ENCODE results near the gene ASAP3.
A peak's percentile ranks its signal among the peaks of the same experiment; 100 is the strongest.

Gene ASAP3

DNA sequence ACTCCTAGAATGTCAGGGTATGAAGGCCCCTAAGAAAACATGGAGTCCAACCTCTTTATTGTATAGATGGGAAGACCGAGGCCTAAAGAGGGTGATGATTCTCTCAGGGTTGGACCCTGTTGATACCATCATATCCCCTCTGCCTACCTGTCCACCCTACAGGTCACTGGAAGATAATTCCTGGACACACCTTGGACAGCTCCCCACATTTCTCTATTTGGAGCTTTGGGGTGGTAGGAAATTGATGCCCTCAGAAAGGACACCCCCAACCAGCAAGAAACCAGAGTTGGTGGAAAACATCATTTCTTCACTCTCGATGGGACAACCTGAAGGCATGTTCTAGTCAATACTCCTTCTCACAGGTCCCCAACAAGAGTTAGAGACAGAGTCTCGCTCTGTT is 56.4 kb downstream of the ASAP3 start:
- TF ChIP-seq FOXP2 (optimal IDR thresholded peaks at IDR 0.05; ENCODE audit: borderline replicate concordance, extremely low read depth, extremely low read length, insufficient read depth) (no peak), TAF1 (IDR thresholded peaks at IDR 0.05; ENCODE audit: borderline replicate concordance, insufficient read depth, low read length) (no peak), POLR2AphosphoS5 (IDR thresholded peaks at IDR 0.05; ENCODE audit: low read depth, low read length) (no peak)
- TF ChIP-seq, protein P1, sequence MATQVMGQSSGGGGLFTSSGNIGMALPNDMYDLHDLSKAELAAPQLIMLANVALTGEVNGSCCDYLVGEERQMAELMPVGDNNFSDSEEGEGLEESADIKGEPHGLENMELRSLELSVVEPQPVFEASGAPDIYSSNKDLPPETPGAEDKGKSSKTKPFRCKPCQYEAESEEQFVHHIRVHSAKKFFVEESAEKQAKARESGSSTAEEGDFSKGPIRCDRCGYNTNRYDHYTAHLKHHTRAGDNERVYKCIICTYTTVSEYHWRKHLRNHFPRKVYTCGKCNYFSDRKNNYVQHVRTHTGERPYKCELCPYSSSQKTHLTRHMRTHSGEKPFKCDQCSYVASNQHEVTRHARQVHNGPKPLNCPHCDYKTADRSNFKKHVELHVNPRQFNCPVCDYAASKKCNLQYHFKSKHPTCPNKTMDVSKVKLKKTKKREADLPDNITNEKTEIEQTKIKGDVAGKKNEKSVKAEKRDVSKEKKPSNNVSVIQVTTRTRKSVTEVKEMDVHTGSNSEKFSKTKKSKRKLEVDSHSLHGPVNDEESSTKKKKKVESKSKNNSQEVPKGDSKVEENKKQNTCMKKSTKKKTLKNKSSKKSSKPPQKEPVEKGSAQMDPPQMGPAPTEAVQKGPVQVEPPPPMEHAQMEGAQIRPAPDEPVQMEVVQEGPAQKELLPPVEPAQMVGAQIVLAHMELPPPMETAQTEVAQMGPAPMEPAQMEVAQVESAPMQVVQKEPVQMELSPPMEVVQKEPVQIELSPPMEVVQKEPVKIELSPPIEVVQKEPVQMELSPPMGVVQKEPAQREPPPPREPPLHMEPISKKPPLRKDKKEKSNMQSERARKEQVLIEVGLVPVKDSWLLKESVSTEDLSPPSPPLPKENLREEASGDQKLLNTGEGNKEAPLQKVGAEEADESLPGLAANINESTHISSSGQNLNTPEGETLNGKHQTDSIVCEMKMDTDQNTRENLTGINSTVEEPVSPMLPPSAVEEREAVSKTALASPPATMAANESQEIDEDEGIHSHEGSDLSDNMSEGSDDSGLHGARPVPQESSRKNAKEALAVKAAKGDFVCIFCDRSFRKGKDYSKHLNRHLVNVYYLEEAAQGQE (IDR thresholded peaks at IDR 0.05; ENCODE audit: insufficient read depth in 1 of 2, low read depth in 2 of 2, low read length in 2 of 2) = peak in 1 of 2 experiments; percentile 82; a peak in 2 of 4 replicates

DNA sequence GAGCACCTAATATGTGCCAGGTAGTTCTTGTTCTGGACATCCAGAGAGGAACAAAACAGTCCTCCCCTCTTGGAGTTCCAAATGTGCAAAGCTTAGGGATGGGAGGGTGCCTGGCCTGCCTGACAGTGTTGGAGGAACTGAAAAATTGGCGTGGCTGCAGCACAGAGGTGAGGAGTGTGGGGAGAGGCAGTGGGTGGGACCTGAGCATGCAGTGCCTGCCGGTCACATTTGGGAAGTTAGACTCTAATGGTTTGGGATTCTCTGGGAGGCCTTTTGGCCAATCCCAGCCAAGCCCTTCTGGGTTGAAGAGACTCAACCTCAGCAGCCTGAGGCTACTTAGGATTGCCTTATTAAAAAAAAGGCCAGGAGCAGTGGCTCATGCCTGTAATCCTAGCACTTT is 57.2 kb downstream of the ASAP3 start:
- no peak for TF ChIP-seq SIN3A (IDR thresholded peaks at IDR 0.05; ENCODE audit: borderline replicate concordance, insufficient read depth, low read length)
- TF ChIP-seq FOXP2 (optimal IDR thresholded peaks at IDR 0.05; ENCODE audit: borderline replicate concordance, extremely low read depth, extremely low read length, insufficient read depth) = no peak
- TF ChIP-seq TAF1 (IDR thresholded peaks at IDR 0.05; ENCODE audit: borderline replicate concordance, insufficient read depth, low read length) = no peak
- no peak for TF ChIP-seq POLR2AphosphoS5 (IDR thresholded peaks at IDR 0.05; ENCODE audit: low read depth, low read length)
- TF ChIP-seq, protein P1 (IDR thresholded peaks at IDR 0.05; ENCODE audit: insufficient read depth in 1 of 2, low read depth in 2 of 2, low read length in 2 of 2) = no peak

DNA sequence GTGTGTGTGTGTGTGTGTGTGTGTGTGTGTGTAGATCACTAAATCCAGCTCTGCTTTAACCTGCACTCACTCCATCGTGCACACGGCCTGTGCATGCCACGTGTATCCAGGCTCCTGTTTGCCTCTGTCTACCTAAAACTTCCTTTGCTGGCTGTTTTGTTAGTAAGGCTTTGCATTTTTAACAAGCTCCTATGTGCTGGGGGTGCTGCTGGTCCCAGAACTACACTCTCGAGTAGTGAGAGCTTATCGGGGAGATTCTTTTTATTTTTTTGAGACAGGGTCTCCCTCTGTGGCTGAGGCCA is 58.8 kb downstream of the ASAP3 start:
- TF ChIP-seq POLR2AphosphoS5 (IDR thresholded peaks at IDR 0.05; ENCODE audit: low read depth, low read length) (no peak), FOXP2 (optimal IDR thresholded peaks at IDR 0.05; ENCODE audit: borderline replicate concordance, extremely low read depth, extremely low read length, insufficient read depth) (no peak), SIN3A (IDR thresholded peaks at IDR 0.05; ENCODE audit: borderline replicate concordance, insufficient read depth, low read length) (no peak), TAF1 (IDR thresholded peaks at IDR 0.05; ENCODE audit: borderline replicate concordance, insufficient read depth, low read length) (no peak)
- TF ChIP-seq, protein P1 (IDR thresholded peaks at IDR 0.05; ENCODE audit: insufficient read depth in 1 of 2, low read depth in 2 of 2, low read length in 2 of 2) = no peak

DNA sequence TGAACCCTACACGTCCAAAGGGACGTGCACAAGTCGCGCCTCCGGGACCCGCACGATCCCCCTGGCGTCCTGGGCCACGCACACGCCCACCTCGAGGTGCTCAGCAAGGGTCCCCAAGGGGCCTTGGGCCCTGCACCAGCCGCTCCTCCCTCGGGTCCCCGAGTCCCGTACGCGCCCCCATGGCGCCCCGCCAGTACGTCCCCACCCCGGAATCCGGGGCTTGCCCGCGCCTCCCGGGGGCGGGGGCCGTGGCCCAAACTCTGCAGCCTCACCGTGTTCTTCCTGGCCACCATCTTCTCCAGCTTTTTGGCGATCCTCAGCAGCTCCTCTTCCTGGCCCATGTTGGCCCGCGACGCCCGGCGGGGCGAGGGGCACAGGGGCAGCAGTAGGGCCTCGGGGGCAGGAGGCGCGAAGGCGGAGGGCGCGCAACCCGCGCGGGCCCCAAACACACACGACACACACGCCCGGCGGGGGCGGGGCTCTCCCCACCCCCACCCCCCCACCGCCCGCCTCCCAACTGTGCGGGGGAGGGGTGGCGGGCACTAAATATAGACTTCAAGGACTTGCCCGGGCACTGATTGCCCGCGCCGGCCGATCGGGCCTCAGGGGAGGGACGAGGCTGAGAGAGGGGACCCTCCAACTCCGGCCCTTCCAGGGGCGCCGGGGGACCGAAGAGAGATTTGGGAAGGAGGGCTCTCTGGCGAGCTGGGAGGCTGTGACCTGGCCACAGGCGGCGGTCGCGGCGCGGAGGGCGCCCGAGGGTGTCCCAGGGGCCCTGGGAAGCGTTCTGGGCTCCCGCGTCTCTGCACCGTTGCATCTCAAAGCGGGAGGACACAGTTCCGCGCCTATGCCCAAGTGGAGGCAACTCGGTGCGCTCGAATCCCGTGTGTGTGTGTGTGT is 59.4 kb downstream of the ASAP3 start, which contains the start of gene TCEA3:
TSS of gene TCEA3 (minus strand) at position 456 of the 900 bp plus-strand sequence. CDS start at position 341, 115 bp downstream.
- TF ChIP-seq POLR2AphosphoS5 (IDR thresholded peaks at IDR 0.05; ENCODE audit: low read depth, low read length) = no peak
- no peak for TF ChIP-seq TAF1 (IDR thresholded peaks at IDR 0.05; ENCODE audit: borderline replicate concordance, insufficient read depth, low read length)
- no peak for TF ChIP-seq SIN3A (IDR thresholded peaks at IDR 0.05; ENCODE audit: borderline replicate concordance, insufficient read depth, low read length)
- TF ChIP-seq FOXP2 (optimal IDR thresholded peaks at IDR 0.05; ENCODE audit: borderline replicate concordance, extremely low read depth, extremely low read length, insufficient read depth) = no peak
- TF ChIP-seq, protein P1 (IDR thresholded peaks at IDR 0.05; ENCODE audit: insufficient read depth in 1 of 2, low read depth in 2 of 2, low read length in 2 of 2) = no peak
